Activated effector memory CD4-positive, alpha-beta T cell treated with anti-CD3 and anti-CD28 coated beads, Interleukin-2, amount 50 U/mL, for 16 hours (primary cell): ENCODE measurements around the gene CLDN34.

Experiments used
- DNase-seq: peaks from one replicate; pipeline ENCODE4 v3.0.0-alpha.2; 2020

The CLDN34 gene

DNA sequence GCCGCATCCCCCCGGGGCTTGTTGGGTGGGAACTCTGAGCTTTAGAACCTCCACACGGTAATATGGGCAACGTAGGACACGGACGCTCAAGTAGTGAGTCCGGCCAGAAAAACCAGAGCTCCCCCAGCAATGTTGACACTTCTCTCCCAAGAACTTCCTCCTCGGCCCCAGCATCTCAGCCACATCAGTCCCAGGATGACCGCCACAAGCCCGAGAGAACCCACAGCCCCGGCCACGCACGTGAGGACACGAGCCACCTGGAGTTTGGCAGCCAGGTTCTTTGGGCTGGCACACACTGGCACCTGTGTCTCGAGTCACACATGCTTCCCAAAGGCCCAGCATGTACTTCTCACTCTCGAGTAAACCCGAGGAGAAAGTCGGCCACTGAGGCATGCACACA, 16.3 kb downstream of the CLDN34 start:
- no peak for DNase-seq

DNA sequence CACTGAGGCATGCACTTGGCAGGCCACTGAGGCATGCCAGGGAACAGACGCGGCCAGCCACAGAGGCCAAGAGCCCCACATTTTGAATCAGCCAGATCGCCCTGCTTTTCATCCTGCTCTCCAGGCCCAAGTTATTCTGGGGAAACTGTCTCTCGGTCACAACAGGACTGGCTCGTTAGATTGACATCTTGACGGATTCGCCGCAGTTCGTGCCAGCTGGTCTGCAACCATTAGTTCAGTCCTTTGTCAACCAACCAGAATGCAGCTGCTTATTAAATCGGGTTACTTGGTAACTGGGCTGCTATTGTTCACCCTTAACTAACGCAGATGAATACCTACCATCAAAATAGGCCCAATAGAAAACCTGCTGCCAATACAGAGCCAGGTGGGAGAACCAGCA, 16.7 kb downstream of the CLDN34 start:
- DNase-seq = no peak

DNA sequence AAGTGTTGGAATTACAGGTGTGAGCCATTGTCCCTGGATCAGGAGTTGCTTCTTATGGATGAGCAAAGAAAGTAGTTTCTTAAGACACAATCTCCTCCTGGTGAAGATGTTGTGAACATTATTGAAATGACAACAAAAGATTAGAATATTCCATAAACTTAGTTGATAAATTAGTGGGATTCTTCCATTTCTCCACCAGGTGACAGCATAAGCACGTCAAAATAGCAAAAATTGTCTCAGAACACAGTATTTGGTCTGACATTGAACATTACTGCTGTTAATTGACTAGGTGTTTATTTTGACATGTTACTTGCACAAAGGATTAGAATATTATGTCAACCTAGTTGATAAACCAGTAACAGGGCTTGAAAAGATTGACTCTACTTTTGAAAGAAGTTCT, 21.6 kb downstream of the CLDN34 start:
- no peak for DNase-seq

DNA sequence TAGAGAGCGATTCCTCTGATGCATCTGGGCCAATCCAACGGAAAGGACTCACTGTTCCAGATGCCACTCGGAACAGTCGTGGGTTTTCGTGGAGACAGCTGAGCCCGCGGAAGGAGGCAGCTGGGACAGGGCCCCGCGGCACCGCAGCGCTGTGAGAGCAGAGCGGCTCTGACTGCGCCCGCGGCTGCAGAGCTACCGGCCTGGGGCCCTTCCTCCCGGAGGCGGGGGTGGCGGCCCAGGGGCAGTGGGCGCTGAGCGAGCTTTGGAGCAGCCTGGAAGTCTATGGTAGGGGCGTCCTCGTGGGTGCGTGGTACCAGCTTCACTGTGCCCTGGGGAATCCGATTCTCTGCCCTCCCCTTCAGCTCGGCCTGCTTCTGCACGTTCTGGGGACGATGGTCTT, 24.9 kb downstream of the CLDN34 start:
- no peak for DNase-seq

DNA sequence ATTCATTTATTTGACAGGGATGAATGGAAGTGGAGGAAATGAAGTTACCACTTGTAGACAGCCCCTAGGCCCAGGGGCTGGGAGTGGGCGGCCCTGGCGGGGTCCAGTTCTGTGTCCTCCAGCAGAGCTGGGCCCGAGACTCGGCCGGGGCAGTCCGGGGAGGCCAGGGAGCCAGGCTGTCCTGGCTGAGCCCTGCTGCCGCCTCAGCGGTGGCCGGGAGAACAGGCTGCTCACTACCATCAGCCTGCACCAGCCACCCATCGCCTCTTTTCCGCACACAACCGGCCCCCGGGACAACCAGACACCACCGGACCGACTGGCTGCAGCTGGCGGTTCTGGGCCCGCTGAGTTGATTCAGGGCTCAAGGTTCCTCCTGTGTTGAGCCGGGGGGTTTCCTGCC, 25.6 kb downstream of the CLDN34 start:
- DNase-seq = no peak

DNA sequence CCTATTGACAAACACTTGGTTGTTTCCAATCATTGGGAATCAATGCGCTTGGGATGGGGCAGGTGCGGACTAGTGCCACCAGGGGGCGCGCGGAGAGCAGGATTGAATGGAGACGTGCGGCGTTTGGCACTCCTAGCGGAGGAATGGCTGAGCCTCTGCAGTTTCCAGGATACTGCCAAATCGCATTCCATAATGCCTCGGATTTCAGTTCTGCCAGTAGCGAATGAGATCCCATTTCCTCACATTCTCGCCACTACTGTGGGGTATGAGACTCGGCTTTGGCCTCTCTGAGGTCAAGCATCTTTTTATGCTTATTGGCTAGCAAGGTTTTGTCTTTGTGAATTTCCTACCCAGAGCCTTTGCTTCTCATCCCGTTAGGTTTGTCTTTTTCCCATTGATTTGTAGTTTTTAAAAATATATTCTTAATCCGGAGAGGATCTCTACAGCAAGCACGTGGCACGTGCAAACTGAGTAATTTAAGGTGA, 28.7 kb downstream of the CLDN34 start:
- peak; percentile 92 for DNase-seq

DNA sequence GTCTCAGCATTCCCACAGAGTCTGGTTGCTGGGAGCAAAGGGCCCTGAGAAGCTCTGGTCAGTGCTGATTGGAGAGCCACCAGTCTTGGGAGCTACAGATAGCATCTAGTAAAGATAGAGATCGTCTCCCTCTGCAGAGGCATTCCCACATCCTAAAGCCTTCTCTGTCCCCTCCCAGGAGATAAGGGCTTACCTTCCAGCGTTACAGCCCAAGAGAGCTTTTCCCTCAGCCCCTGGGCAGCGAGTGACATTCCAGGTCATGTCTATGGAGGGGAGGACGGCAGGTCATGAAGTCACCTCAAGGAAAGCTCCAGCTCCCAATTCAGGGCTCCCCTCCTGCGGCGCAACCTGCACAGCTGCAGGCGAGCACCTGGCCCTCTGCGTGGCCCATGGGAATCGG, 29.9 kb downstream of the CLDN34 start:
- DNase-seq = no peak

DNA sequence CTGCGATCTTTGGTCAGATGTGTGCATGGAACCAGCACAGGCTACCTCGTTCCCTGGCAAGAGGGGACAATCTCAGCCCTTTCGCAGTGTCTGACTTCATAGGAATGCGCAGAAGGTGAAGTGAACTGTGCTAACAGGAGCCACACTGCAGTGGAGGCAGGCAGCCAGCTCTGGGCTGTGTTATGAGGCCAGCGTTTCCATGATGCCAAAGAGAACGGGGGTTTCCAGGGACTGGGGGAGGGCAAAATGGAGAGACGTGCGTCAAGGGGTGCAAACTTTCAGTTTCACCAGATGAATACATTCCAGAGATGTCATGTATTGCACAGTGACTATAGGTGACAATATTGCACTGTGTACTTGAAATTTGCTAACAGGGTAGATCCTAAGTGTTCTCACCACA, 30.4 kb downstream of the CLDN34 start:
- peak; percentile 85 for DNase-seq

DNA sequence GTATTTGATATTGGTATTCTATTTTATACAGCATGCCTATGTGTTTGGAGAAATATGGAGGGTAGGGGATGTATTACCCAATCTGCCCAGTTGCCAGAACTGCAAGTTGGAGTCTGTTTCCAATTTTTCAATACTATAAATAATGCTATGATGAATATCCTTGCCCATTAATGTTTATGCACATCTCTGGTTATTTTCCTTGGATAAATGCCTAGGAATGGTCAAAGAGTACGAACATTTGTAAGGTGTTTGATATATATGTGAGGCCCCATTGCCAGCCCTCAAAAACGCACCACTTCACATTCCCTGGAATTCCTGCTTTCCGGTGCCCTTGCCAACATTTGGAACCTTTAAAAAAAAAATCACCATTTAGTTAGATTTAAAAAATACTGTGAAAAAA, 34.3 kb downstream of the CLDN34 start:
- DNase-seq = no peak

DNA sequence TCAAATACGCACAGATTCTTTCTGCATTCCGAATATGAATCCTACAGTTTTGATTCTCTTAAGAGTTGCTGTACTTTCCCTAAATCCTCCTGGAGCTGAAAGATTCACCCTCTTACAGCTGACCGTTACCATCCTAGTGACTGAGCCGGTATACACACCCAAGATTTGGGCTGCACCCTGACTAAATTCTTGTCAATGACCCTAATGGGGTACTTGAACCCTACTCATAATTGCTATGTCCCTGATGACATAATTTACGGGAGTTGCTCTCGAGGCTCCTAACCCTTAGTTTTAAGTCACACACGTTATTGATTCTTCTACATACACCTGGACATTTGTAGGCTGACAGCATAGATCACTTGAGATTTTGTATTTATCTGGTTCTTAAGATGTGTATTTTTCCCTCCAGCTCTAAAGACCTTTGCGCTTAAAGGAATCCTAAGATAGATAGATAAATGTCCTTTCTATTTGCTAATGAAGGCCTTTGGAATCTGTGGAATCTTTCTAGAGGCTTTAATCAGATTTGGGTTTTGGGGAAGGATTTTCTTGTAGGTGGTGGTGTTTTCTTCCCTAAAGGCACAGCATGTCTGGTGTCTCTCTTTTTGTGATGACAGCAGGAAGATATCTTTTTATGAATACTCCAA, 37.8 kb downstream of the CLDN34 start:
- no peak for DNase-seq

DNA sequence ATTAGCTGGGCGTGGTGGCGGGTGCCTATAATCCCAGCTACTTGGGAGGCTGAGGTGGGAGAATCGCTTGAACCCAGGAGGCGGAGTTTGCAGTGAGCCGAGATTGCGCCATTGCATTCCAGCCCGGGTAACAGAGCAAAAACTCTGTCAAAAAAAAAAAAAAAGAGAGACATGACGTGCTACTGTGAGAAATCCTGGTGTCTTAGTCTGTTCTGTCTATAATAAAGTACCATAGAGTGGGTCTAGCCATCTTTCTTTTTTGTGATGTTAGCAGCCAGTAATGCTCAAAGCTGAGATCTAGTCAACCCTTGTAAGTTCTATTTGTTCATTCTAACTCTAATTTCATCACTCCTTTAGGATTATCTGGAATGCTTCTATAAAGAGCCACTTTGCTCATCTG, 38.9 kb downstream of the CLDN34 start:
- no peak for DNase-seq

DNA sequence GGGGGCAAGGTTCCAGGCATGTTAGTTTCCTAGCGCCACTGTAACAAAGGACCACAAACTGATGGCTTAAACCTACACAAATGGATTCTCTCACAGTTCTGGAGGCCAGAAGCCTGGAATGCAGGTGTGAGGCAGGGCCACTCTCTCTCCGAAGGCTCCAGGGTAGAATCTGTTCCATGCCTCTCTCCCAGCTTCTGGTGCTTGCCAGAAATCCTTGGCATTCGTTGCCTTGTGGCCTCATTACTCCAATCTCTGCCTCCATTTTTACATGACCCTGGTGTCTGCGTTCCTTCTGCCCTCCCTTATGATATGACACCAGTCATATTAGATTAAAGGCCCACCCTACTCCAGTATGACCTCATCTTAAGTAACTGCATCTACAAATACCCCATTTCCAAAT, 39.6 kb downstream of the CLDN34 start:
- no peak for DNase-seq

DNA sequence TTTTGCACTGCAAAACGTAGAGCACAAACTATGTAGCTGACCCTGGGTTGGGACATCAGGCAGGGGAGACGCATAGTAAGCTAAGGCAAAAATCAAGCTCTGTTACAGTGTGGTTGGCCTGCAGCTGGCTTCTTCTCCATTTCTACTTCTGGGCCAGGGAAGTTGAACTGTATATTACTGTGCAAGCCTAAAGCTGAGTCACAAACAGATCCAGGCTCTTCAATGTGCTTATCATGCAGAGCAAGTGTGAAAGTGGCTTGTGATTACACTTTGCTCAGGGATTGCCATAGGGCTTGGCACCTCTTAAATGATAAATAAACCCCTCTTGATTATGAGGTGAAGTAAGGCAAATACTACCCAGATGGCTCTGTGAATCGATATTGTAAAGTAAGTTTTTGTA, 40.5 kb downstream of the CLDN34 start:
- no peak for DNase-seq

DNA sequence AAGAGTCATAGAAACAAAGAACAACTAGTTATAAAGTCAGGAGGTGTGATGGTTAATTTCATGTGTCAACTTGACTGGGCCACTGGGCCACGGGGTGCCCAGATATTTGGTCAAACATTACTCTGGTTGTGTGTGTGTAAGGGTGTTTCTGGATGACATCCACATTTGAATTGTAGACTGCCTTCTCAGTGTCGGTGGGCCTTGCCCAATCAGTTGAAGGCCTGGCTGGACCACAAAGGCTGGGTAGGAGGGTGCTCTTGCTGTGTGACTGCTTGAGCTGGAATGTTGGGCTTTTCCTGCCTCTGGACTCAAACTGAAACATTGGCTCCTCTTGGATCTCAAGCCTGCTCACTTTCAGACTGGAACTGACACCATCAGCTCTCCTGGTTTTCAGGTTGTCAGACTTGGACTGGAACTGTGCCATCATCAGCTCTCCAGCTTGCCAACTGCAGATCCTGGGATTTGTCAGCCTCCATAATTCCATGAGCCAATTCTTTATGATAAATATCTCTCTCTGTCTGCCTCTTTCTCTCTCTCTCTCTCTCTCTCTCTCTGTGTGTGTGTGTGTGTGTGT, 41.4 kb downstream of the CLDN34 start:
- DNase-seq = no peak

DNA sequence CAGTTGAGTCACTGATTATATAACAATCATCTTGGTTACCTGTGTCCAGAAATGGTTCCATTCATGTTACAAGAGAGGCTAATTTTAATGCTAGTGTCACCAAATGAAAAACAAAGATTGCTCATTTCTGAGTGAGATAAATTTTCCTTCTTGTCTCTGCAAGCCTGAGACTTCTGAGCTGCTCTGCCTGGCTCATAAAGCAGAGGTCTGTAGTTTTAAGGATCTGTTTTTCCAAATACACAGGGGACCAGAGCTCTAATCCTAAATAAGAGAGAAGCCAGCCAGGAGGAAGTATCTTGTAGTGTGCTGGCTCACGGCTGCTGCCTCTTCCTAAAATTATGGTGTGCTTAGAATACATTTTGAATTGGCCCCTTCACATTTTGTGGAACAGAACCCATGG, 42.6 kb downstream of the CLDN34 start:
- no peak for DNase-seq

DNA sequence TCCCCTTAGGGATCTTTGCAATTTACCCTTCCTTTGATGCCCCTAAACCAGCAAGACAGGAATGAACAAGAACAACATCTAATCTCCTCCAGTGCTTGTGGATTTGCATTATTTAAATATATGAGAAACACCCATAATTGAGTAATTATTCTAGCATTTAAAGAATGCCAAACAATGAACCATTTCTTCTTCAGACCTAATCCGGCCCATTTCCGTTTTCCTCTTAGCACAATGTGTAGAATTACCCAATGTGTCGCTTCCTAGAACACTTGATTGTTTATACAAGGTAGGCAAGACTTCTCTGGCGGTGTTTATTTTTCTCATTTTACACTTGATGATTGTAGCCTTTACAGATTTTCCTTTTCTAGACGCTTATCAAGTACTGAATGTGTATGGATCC, 43.5 kb downstream of the CLDN34 start:
- DNase-seq = no peak

DNA sequence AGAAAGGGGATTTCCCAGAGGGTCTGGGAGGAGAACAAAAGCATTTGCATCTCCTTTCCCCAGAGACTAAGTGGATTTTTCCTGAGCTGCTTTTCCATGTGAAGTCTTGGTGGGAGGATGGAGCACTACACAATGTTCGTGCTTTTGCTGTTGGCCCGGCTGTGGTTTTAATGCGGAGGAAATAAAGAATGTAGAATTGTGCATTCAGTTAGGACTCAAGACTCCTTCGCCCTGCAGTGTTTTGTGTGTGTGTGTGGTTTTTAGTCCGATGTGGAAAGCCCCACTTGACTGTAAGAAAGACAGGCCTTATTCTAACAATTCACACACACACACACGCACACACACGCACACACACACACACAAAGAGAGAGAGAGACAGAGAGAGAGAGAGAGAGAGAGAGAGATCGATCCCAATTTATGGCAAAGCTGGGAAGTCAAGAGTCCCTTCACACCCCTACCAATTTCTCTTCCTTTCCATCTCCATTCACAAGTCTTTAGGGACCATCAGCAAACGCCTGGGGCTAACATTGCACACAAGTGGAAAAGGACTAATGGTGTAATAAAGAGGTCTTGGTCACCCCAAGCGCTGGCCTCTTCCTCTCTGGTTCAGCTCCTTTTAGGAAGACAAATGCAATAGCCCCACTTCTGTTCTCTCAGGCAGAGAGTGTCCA, 44.2 kb downstream of the CLDN34 start:
- peak; percentile 64 for DNase-seq

DNA sequence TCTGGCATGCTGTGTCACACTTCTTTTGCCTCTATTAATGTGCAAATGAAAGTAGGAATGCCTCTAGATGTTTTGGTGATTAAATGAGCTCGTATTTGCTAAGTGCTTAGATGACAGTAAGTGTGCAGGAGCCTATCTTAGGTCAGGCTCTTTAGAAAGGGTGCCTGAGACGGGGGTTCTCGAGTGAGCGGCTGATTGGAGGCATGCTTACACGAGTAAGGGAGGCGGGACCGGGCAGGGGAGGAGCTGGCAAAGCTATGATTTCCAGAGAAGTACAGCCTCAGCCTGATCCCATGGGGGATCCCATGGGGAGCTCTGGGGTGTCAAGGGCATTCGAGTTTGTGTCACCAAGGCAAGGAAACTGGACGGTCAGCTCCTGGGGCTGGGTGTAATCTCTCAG, 44.8 kb downstream of the CLDN34 start:
- no peak for DNase-seq

DNA sequence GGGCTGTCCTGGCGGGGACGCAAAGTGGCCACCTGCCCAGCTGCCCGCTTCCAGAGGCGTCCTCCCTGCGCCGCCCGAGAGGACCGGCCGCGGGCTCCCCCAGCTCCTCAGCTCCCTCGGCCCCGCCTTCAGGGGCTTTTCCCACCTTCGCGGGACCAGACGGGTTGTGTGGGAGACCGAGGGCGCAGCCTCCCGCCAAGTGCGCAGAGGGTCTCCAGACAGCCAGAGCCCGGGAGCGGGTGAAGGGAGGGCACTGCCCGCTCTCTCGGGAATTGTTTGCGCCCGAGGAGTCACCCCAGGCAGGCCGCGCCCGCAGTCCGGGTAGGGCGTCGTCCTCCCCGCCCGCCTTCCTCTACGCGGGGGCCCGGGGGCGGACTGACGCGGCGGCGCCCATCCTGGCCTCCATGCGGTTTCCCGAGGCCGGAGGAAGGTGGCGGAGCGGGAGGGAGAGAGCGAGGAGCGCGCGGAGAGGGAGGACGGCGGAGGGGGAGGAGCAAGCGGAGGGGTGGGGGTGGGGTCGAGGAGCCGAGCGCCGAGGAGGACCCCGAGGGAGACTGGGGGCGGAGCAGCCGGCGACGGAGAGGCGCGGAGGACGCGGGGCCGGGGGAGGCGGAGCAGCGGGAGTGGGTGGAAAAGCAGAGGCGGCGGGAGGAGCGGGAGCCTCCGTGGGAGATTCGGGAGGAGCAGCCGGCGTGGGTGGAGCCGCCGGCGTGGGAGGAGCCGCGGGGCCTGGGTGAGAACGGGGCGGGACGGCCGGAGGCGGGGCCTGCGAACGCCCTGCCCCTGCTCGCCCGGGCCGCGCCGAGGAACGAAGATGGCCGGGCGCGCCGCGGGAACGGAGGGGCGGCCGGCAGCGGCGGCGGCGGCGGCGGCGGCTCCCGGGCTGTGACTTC, 47.5 kb downstream of the CLDN34 start:
- peak; percentile 91 for DNase-seq

DNA sequence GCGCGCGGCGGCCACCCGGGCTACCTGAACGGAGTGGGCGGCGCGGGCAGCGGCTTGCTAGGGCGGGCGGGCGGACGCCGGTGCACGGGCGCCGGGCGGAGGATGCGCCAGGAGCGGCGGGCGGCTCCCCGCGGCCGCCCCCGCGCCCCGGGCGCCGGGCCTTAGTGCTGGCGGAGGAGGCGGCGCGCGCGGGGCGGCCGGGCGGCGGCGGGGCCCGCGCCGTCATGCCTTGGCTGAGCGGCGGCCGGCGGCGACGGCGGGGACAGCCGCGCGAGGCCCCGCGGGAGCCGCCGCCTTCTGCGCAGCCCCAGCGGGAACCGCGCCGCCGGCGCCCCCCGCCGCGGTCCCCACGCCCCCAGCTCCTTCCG, 48.2 kb downstream of the CLDN34 start:
- DNase-seq = no peak

DNA sequence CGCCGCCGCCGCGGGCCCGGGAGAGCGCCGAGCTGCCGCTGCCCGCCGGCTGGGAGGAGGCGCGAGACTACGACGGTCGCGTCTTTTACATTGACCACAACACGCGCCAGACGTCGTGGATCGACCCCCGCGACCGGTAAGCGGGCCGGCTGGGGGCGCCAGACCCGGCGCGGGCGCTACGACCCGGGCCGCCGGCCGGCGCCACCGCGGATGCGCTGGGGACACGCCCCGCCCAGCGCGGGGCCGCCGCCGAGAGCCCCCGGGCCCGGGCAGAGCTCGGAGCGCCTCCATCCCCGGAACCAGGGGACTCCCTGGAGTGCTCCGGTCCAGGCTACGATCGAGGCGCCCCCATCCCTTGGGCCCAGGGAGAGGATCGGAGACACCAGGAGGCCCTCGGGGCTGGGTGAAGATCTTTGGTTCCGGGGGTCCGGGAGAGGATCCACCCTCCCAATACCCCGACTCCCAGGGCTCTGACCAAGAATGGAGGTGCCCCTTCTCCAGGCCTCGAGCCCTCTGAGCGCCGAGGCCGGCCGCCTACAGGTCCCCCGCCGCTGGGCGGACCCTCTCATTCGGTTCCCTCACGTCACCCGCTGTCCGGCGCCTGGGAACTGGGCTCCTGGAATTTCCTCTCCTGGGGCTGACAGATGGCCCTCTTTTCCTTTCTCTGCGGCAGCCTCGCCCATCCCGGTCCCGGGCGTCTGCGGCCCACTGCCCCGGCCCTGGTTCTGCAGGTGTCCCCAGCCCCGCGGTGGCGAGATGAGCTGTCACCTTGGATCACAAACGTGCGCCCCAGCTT, 48.8 kb downstream of the CLDN34 start:
- peak; percentile 65 for DNase-seq

DNA sequence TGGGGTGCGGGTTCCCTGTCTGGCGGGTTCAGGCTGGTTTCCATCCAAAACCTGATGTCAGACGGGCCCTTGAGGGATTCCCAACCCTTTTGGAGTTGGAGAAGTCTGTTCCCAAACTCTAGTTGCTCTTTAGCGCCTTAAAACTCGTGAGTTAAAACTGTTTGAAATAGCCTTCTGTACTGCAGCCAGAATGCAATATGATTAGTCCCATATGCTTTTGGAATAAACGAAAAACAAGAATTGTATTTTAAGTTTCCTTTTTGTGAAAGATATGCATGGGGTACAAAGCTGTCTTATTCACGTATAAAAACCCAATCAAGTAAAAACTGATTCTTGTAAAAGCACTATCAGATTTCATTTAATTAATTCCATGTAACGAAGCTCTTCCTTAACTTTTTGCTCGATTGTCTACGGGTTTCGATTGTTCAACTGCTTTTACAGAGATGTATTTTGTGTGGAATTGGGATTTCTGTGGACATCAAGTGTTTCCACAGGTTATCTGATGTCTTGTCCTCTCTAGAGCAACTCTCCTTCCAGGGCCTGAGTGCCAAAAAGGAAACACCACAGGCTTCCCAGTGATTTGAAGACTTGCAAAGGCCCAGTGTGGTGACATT, 49.5 kb downstream of the CLDN34 start:
- no peak for DNase-seq
